Measurements from ENCODE around the gene PMPCB. TPM values are rescaled to one million over a fixed set of nuclear protein-coding genes. Genes with fewer than 3 reads are reported as not detected.
A peak's percentile ranks its signal among the peaks of the same experiment; 100 is the strongest.

The PMPCB gene
- total and polyA plus RNA-seq, 7 donors = 39.9 to 54.3 (median 47.4) TPM

DNA sequence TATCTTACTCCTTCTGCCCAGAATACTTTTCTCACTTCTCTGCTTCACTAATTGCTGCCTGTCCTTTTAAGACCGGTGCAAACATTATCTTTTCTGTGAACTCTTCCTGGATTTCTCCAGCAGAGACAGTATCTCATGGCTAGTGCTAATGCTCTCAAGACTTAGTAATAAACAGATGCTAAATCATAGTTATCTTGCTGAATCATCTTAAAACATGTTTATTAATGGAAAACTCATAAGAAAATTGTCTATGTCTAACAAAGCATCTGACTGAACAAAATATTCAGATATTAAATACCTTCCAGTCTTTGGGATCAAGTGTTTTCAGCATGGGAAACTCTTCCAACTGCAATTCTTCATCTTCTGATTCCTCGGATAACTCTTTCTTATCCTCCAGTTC is 44.2 kb downstream of the PMPCB start:
- intact Hi-C loops (cut with DNase I) = no loop called here
- Histone ChIP-seq H3K4me3 (no peak overlapping the region), H3K36me3 (ENCODE audit: insufficient read depth in 1 of 2, low read depth in 1 of 2) (peaks cover 5 to 58% of the 10 kb centered on the region in 2 donors), H3K4me1 (peaks cover 15% of the 10 kb centered on the region), H3K27me3 (ENCODE audit: insufficient read depth in 3 of 3, low read length in 2 of 3) (no peaks in the 10 kb centered on the region), H3K27ac (no peak overlapping the region), H3K9me3 (no peaks in the 10 kb centered on the region)
- DNase-seq (no peak), ATAC-seq (no peak)
- TF ChIP-seq, protein P1, sequence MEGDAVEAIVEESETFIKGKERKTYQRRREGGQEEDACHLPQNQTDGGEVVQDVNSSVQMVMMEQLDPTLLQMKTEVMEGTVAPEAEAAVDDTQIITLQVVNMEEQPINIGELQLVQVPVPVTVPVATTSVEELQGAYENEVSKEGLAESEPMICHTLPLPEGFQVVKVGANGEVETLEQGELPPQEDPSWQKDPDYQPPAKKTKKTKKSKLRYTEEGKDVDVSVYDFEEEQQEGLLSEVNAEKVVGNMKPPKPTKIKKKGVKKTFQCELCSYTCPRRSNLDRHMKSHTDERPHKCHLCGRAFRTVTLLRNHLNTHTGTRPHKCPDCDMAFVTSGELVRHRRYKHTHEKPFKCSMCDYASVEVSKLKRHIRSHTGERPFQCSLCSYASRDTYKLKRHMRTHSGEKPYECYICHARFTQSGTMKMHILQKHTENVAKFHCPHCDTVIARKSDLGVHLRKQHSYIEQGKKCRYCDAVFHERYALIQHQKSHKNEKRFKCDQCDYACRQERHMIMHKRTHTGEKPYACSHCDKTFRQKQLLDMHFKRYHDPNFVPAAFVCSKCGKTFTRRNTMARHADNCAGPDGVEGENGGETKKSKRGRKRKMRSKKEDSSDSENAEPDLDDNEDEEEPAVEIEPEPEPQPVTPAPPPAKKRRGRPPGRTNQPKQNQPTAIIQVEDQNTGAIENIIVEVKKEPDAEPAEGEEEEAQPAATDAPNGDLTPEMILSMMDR (IDR thresholded peaks at IDR 0.05) = no peak
- 86 to 89% (median 86%) methylated on average over 2 of the region's 2 CpGs for WGBS, 3 donors

DNA sequence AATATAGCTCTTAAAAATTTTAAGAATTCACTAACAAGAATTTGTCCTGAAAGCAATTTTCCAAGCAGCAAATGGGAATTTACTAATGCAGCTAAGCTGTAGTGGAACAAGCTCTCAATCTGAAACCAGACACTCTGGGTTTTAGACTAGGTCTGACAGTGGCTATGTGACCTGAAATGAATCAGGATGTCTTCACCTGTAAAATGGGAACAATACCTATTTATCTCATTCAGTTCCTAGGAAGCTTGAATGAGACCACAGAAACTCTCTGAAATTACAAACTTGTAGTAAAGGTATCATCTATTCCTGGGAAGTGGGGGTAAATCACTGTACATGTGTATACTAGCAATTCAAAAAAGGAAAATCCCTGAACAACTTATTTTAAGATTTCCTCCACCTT is 46.1 kb downstream of the PMPCB start:
- no peaks in the 10 kb centered on the region for H3K27me3 ChIP-seq (ENCODE audit: insufficient read depth in 3 of 3, low read length in 2 of 3)
- intact Hi-C loops (cut with DNase I) = no loop called here
- H3K4me3 ChIP-seq = peak overlapping the region; percentile 77
- H3K36me3 ChIP-seq (ENCODE audit: insufficient read depth in 1 of 2, low read depth in 1 of 2) = peaks cover 0 to 40% of the 10 kb centered on the region in 2 donors
- H3K4me1 ChIP-seq = peaks cover 21% of the 10 kb centered on the region
- DNase-seq (no peak), ATAC-seq (no peak)
- TF ChIP-seq, protein P1 (IDR thresholded peaks at IDR 0.05) = no peak
- H3K9me3 ChIP-seq = no peaks in the 10 kb centered on the region
- H3K27ac ChIP-seq = peak overlapping the region; percentile 86

DNA sequence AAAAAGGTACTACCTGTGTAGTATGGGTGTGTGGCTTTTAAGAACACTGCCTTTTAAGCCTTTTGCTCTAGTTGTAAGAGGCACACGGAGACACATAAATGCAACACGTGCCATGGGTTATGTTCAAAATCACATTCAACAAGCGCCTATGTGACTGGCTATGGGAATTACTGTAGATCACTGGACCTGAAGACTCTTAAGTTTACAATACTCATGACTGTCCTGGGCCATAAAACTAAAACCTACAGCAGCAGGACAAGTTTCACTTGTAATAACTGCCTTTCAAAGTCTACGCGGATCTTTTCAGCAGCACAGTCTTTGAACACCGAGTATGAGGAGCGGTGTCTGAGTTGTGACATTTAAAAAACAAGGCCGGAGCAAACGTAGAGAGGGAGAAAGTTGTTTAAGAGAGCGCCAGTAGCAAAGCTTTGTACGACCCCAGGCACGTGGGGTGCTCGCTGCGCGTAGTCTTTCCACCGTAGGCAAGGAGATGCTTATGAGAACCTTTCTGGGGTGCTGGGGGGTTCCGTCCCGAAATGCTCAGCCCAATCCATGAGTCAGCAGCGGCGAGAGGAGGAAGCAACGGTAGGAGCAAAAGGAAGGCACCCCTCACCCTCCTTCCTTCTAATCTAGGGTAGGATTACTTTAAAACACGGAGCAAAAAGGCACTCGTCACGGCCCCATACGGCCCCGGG is 46.7 kb downstream of the PMPCB start:
- Histone ChIP-seq H3K36me3 (ENCODE audit: insufficient read depth in 1 of 2, low read depth in 1 of 2) (peaks cover 0 to 34% of the 10 kb centered on the region in 2 donors), H3K9me3 (no peaks in the 10 kb centered on the region), H3K4me1 (peaks cover 24% of the 10 kb centered on the region), H3K4me3 (peak overlapping the region; percentile 77), H3K27me3 (ENCODE audit: insufficient read depth in 3 of 3, low read length in 2 of 3) (no peaks in the 10 kb centered on the region), H3K27ac (peak overlapping the region; percentile 86)
- WGBS, 3 donors = 0 to 1% (median 1%) methylated on average over 26 of the region's 26 CpGs
- ATAC-seq (peak; percentile 5 to 29 (median 13)), DNase-seq (peak in 1 of 2 donors; percentile 17)
- intact Hi-C loops (cut with DNase I) = loop anchor here in 1 of 2 donors (2.0 kb wide), 1 partner anchor 47 kb away; the partner anchor contains the start of gene PMPCB
- TF ChIP-seq, protein P1 (IDR thresholded peaks at IDR 0.05) = no peak

DNA sequence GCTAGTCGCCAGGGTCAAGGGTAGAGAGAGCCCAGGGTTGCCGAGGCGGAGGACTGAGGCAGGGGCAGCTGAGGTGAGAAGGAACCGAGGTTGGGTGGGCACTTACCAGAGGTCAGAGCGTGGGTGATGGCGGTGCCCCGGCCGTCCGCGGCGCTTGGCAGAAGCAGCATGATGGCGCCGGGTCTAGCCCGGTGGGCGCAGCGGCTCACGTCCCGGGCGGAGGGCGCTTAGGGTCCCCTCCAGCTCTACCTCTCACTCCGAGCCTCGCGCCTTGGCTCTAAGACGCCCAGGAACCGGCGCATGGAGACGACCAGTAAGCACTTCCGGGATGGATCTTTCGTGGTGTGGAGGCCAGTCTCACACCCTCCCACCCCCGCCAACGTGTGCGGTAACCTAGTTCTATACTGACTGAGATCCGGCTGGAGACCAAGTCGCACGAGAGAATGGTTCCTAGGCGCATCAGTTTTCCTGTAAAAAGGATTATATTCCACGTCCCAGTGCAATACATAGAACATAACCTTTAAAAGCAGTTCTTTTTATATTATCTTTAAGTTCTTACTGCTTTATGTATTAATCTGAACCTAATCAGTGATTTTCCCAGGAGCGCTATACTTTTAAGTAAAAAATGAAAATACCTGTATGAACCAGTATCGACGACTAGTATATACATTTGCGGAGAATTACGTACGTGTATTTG is 47.4 kb downstream of the PMPCB start, which contains the start of gene DNAJC2:
TSS of gene DNAJC2 (minus strand) at position 315 of the 697 bp plus-strand sequence. CDS start at position 170, 145 bp downstream.
- ATAC-seq = peak; percentile 89 to 94 (median 92)
- Histone ChIP-seq H3K9me3 (no peaks in the 10 kb centered on the region), H3K4me3 (peak within 1 kb of the TSS; percentile 77), H3K36me3 (ENCODE audit: insufficient read depth in 1 of 2, low read depth in 1 of 2) (peaks cover 0 to 27% of the 10 kb centered on the region in 2 donors), H3K27me3 (ENCODE audit: insufficient read depth in 3 of 3, low read length in 2 of 3) (no peaks in the 10 kb centered on the region), H3K4me1 (peaks cover 30% of the 10 kb centered on the region), H3K27ac (peak within 1 kb of the TSS; percentile 86)
- 6 to 9% (median 7%) methylated on average over 42 to 43 of the region's 43 CpGs for WGBS, 3 donors
- DNase-seq = peak; percentile 88 to 92
- intact Hi-C loops (cut with DNase I) = loop anchor here (2.0 to 5.0 kb wide), 2 partner anchors 47 to 48 kb away; partner anchors contain the start of gene PMPCB (in 2 of the 2)
- TF ChIP-seq, protein P1 (IDR thresholded peaks at IDR 0.05) = no peak
